Measurements from ENCODE around the gene TMEM178B.
"Not testable (repeated sequence)": the region's sequence is repeated elsewhere in the genome, so short reads cannot be mapped to it uniquely, and the experiment has no call there.

TMEM178B gene

DNA sequence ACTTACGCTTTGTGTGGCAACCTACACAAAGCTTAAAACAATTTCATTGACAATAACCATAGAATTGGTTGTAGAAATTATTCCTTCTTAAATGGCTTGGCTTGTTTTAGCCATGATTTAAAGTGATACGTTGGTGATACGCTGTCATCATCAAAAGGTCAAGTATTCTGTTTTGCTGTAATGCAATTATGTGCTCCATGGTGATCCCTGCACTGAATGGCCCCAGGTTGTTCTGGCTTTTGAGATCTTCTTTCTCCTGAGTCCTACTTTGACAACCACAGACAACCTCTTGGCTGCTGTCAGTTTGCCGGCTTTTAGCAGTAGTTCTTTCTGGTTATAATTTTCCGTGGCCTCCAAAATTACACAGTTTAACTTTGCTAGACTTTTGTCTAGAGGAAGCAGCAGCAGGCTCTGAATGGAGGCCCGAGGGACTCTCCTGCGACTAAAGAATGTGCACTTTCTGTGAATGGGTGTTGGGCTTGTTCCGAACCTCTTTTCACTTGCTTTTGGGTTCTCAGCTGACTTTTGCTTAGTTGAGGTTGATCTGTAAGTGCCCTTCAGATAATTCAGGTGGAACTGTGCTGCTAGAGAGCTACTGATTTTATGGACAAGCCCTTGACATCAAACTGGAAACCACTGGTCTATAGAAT lies 104.7 kb downstream of the TMEM178B start:
- no peaks in the 10 kb centered on the region for H3K36me3 ChIP-seq (ENCODE audit: insufficient read depth, low read length)
- no peaks in the 10 kb centered on the region for H3K9me3 ChIP-seq (ENCODE audit: low read depth, low read length)
- no peak overlapping the region for H3K4me3 ChIP-seq
- no peak overlapping the region for H3K9ac ChIP-seq (ENCODE audit: insufficient read length)
- DNase-seq (ENCODE audit: low read depth, low spot score): no peak
- no peak overlapping the region for H3K27ac ChIP-seq
- TF ChIP-seq FOXP2 (optimal IDR thresholded peaks at IDR 0.05; ENCODE audit: control extremely low read depth, extremely low read length, insufficient read depth) (no peak), EZH2 (IDR thresholded peaks at IDR 0.05) (no peak), POLR2AphosphoS5 (IDR thresholded peaks at IDR 0.05; ENCODE audit: borderline replicate concordance, low read depth, low read length) (no peak)

DNA sequence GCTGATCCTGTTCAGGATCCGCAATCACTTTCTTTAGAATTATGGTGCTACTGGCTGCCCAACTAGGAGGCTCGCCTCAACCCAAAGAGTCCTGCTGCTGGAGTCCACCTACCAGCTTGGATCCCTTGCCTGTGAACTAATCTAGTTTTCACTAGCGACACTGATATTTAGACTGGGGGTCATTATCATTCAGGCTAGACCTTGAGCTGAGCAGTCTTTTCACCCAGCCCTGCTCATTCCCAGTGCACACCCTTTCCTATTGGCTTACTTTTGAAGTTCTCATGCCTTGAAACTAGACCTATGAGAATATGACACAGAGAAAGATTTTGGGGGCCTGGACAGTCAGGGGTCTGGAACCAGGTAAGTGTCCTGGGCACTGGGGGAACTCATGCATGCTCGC lies 107.9 kb downstream of the TMEM178B start:
- no peaks in the 10 kb centered on the region for H3K9me3 ChIP-seq (ENCODE audit: low read depth, low read length)
- no peak overlapping the region for H3K9ac ChIP-seq (ENCODE audit: insufficient read length)
- H3K36me3 ChIP-seq (ENCODE audit: insufficient read depth, low read length): no peaks in the 10 kb centered on the region
- H3K27ac ChIP-seq: no peak overlapping the region
- DNase-seq (ENCODE audit: low read depth, low spot score): no peak
- no peak for TF ChIP-seq FOXP2 (optimal IDR thresholded peaks at IDR 0.05; ENCODE audit: control extremely low read depth, extremely low read length, insufficient read depth)
- TF ChIP-seq EZH2 (IDR thresholded peaks at IDR 0.05): no peak
- TF ChIP-seq POLR2AphosphoS5 (IDR thresholded peaks at IDR 0.05; ENCODE audit: borderline replicate concordance, low read depth, low read length): no peak
- no peak overlapping the region for H3K4me3 ChIP-seq

DNA sequence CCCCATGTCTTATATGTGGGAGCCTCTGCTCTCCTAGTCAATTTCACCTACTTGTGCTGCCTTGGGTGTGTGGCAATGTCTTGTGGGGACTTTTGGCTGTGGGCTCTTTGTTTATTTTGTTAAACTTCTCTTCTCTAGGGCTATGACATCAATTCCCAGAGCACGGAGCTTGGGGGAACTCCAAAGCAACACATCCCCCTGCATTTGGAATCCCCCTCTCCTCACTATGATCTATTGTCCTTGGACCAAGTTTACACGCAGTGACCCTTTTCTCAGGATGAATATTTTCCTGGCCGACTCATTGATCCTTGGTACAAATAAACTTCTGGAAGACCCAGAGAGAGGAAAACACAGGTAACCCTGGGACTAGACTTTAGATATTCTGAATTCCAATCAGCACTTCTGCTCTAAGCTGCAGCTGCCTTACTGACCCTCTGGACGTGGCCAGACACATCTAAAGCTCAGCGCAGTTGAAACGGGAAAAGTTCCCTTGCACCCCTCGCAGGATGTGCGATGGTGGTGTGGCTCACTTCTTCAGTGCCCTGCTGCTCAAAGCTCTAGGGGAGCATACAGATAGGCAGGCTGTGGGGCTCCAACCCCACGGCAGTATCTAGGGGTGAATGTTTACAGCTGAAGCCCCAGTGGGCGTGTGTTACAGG lies 110.8 kb downstream of the TMEM178B start:
- Histone ChIP-seq H3K9ac (ENCODE audit: insufficient read length) (no peak overlapping the region), H3K36me3 (ENCODE audit: insufficient read depth, low read length) (no peaks in the 10 kb centered on the region), H3K27ac (no peak overlapping the region), H3K9me3 (ENCODE audit: low read depth, low read length) (no peaks in the 10 kb centered on the region), H3K4me3 (no peak overlapping the region)
- DNase-seq (ENCODE audit: low read depth, low spot score): no peak
- TF ChIP-seq POLR2AphosphoS5 (IDR thresholded peaks at IDR 0.05; ENCODE audit: borderline replicate concordance, low read depth, low read length): no peak
- no peak for TF ChIP-seq FOXP2 (optimal IDR thresholded peaks at IDR 0.05; ENCODE audit: control extremely low read depth, extremely low read length, insufficient read depth)
- no peak for TF ChIP-seq EZH2 (IDR thresholded peaks at IDR 0.05)

DNA sequence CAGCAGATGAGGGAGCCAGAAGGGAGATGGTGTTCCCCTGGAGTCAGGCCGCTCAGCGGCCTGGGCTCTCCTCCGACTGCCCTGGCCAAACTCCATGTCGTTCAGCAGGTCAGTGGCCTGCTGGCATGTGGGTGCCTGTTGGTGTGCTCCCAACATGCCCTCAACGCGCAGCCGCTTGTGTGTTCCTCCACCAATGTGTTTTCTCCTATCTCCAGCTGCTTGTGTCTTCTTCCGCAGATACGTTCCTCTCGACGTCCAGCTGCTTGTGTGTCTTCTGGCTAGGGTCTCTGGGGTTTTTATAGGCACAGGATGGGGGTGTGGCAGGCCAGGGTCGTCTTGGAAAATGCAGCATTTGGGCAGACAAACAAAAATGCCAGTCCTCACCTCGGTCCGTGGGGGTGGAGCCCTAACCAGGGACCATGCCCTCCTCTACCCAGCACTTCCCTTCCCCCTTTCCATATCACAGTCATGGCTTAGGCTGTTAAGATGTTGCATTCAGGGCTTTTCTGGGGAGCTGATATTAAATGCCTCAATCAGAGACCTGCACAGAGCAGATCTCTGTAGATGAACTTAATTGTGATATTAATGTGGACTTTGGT lies 111.6 kb downstream of the TMEM178B start:
- no peak for DNase-seq (ENCODE audit: low read depth, low spot score)
- Histone ChIP-seq H3K9me3 (ENCODE audit: low read depth, low read length) (no peaks in the 10 kb centered on the region), H3K36me3 (ENCODE audit: insufficient read depth, low read length) (no peaks in the 10 kb centered on the region), H3K27ac (no peak overlapping the region), H3K9ac (ENCODE audit: insufficient read length) (no peak overlapping the region), H3K4me3 (no peak overlapping the region)
- no peak for TF ChIP-seq FOXP2 (optimal IDR thresholded peaks at IDR 0.05; ENCODE audit: control extremely low read depth, extremely low read length, insufficient read depth)
- TF ChIP-seq EZH2 (IDR thresholded peaks at IDR 0.05): no peak
- TF ChIP-seq POLR2AphosphoS5 (IDR thresholded peaks at IDR 0.05; ENCODE audit: borderline replicate concordance, low read depth, low read length): no peak

DNA sequence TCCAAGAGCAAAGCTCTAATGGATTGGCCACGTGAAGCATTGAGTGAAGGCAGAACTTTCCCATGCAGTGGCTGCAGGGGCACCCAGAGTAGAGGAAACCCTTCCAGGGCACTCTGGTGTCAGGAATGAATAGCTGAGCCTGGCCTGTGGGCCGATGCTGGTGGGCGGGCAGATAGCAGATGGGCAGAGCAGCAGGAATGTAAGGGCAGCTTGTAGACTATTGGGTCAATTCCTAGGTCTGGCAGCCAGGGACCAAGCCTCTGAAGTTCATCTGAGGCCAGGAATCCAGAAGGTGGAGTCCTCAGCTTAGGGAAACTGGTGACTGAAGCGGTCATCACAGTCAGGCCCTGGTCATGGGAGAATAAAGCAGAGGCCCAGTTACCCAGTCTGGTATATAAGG lies 115.4 kb downstream of the TMEM178B start:
- Histone ChIP-seq H3K4me3 (no peak overlapping the region), H3K36me3 (ENCODE audit: insufficient read depth, low read length) (no peaks in the 10 kb centered on the region), H3K9ac (ENCODE audit: insufficient read length) (no peak overlapping the region), H3K27ac (no peak overlapping the region), H3K9me3 (ENCODE audit: low read depth, low read length) (no peaks in the 10 kb centered on the region)
- no peak for DNase-seq (ENCODE audit: low read depth, low spot score)
- TF ChIP-seq POLR2AphosphoS5 (IDR thresholded peaks at IDR 0.05; ENCODE audit: borderline replicate concordance, low read depth, low read length) (no peak), EZH2 (IDR thresholded peaks at IDR 0.05) (no peak), FOXP2 (optimal IDR thresholded peaks at IDR 0.05; ENCODE audit: control extremely low read depth, extremely low read length, insufficient read depth) (no peak)

DNA sequence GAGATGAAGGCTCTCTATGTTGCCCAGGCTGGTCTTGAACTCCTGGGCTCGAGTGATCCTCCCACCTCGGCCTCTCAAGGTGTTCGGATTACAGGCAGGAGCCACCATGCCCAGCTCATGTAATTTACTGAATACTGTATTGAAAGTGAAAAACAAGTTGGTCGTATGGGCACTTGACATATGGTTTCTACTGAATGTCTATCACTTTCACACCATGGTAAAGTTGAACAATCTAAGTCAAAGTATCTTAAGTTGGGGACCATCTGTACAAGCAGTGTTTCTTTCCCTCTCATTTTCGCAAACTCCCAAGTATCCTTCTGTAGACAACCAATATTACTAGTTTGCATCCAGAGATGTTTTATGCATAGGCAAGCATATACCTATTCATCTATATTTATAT lies 116.6 kb downstream of the TMEM178B start:
- H3K9me3 ChIP-seq (ENCODE audit: low read depth, low read length): no peaks in the 10 kb centered on the region
- no peak overlapping the region for H3K4me3 ChIP-seq
- H3K27ac ChIP-seq: no peak overlapping the region
- DNase-seq (ENCODE audit: low read depth, low spot score): no peak
- H3K36me3 ChIP-seq (ENCODE audit: insufficient read depth, low read length): no peaks in the 10 kb centered on the region
- no peak overlapping the region for H3K9ac ChIP-seq (ENCODE audit: insufficient read length)
- TF ChIP-seq EZH2 (IDR thresholded peaks at IDR 0.05): no peak
- no peak for TF ChIP-seq POLR2AphosphoS5 (IDR thresholded peaks at IDR 0.05; ENCODE audit: borderline replicate concordance, low read depth, low read length)
- TF ChIP-seq FOXP2 (optimal IDR thresholded peaks at IDR 0.05; ENCODE audit: control extremely low read depth, extremely low read length, insufficient read depth): no peak

DNA sequence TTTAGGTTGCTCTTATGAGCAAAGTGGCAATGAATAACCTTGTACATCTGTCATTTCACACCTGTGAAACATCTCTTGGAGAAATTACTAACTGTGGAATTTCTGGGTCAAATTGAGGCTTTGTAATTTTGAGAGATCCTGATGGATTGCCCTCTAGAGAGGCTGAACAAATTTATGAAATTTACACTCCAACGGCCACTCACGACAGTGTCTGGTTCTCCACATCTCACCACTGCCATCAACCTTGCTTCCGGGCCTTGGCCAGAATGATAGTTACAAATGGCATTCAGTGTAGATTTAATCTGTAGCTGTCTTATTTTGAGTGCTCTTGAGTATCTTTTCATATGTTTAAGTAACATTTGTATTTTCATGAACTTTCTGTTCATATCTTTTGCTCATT lies 117.4 kb downstream of the TMEM178B start:
- Histone ChIP-seq H3K4me3 (no peak overlapping the region), H3K27ac (no peak overlapping the region), H3K36me3 (ENCODE audit: insufficient read depth, low read length) (no peaks in the 10 kb centered on the region), H3K9me3 (ENCODE audit: low read depth, low read length) (no peaks in the 10 kb centered on the region), H3K9ac (ENCODE audit: insufficient read length) (no peak overlapping the region)
- DNase-seq (ENCODE audit: low read depth, low spot score): no peak
- no peak for TF ChIP-seq EZH2 (IDR thresholded peaks at IDR 0.05)
- no peak for TF ChIP-seq POLR2AphosphoS5 (IDR thresholded peaks at IDR 0.05; ENCODE audit: borderline replicate concordance, low read depth, low read length)
- TF ChIP-seq FOXP2 (optimal IDR thresholded peaks at IDR 0.05; ENCODE audit: control extremely low read depth, extremely low read length, insufficient read depth): no peak

DNA sequence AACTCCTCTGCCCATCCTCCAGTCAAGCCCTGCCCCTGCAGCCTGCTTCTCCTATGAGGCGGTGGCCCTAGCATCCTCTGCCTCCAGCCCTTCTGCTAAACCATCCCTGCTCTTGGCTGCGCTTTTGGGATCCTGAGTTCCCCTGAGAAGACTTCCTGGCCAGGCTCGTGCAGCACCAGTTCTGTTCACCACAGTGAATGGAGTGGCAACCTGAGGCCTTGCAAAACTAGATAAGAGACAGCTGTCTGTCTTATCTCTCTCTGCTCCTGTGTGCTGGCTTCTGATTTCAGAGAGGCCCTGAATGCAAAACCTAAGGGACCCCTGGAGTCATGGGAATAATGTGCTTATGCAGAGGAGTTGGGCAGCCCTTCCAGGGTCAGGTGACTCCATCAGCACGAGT lies 119.2 kb downstream of the TMEM178B start:
- Histone ChIP-seq H3K36me3 (ENCODE audit: insufficient read depth, low read length) (no peaks in the 10 kb centered on the region), H3K9me3 (ENCODE audit: low read depth, low read length) (no peaks in the 10 kb centered on the region), H3K9ac (ENCODE audit: insufficient read length) (no peak overlapping the region), H3K4me3 (no peak overlapping the region), H3K27ac (no peak overlapping the region)
- TF ChIP-seq FOXP2 (optimal IDR thresholded peaks at IDR 0.05; ENCODE audit: control extremely low read depth, extremely low read length, insufficient read depth): no peak
- TF ChIP-seq EZH2 (IDR thresholded peaks at IDR 0.05): no peak
- no peak for TF ChIP-seq POLR2AphosphoS5 (IDR thresholded peaks at IDR 0.05; ENCODE audit: borderline replicate concordance, low read depth, low read length)
- DNase-seq (ENCODE audit: low read depth, low spot score): no peak

DNA sequence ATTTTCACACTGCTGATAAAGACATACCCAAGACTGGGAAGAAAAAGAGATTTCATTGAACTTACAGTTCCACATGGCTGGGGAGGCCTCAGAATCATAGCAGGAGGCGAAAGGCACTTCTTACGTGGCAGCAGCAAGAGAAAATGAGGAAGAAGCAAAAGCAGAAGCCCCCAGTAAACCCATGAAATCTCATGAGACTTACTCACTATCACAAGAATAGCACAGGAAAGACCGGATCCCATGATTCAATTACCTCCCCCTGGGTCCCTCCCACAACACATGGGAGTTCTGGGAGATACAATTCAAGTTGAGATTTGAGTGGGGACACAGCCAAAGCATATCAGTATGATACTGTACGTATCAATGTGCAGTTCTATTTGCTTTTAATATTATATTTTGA lies 121.9 kb downstream of the TMEM178B start:
- H3K27ac ChIP-seq; H3K4me3 ChIP-seq; DNase-seq (ENCODE audit: low read depth, low spot score); H3K9ac ChIP-seq (ENCODE audit: insufficient read length); H3K9me3 ChIP-seq (ENCODE audit: low read depth, low read length); H3K36me3 ChIP-seq (ENCODE audit: insufficient read depth, low read length): not testable (repeated sequence)
